Glutamatergic neuron (in vitro differentiated cells): Measurements from ENCODE around the gene FUBP3. TPM values are rescaled to one million over a fixed set of nuclear protein-coding genes. Genes with fewer than 3 reads are reported as not detected.

Experiments used
- DNase-seq: peaks from one replicate; pipeline ENCODE4 v3.0.0; 2022
- H3K27ac Mint-ChIP-seq: one replicate; pipeline ENCODE4 v1.8.0; 2020; ENCODE audit warnings: mild to moderate bottlenecking, mixed read lengths, inconsistent platforms; ENCODE audit not compliant: unreplicated experiment
- H3K27me3 Mint-ChIP-seq: one replicate; pipeline ENCODE4 v1.8.0; 2020; ENCODE audit warnings: mild to moderate bottlenecking, moderate library complexity, mixed read lengths, inconsistent platforms; ENCODE audit not compliant: unreplicated experiment
- H3K36me3 Mint-ChIP-seq: one replicate; pipeline ENCODE4 v1.8.0; 2020; ENCODE audit warnings: mild to moderate bottlenecking, mixed read lengths, inconsistent platforms; ENCODE audit not compliant: unreplicated experiment
- H3K4me1 Mint-ChIP-seq: one replicate; pipeline ENCODE4 v1.8.0; 2020; ENCODE audit warnings: mild to moderate bottlenecking, low read depth, mixed read lengths, inconsistent platforms; ENCODE audit not compliant: unreplicated experiment
- H3K4me3 Mint-ChIP-seq: one replicate; pipeline ENCODE4 v1.8.0; 2020; ENCODE audit warnings: mild to moderate bottlenecking, mixed read lengths, inconsistent platforms; ENCODE audit not compliant: unreplicated experiment
- H3K9me3 Mint-ChIP-seq: one replicate; pipeline ENCODE4 v1.8.0; 2020; ENCODE audit warnings: mild to moderate bottlenecking, moderate library complexity, mixed read lengths, inconsistent platforms; ENCODE audit not compliant: unreplicated experiment
- CTCF ChIP-seq: fragments of 200-600 bp; sonication (generic); IDR thresholded peaks from one replicate; pipeline ENCODE4 v1.5.0; 2021; ENCODE audit not compliant: partially characterized antibody, unreplicated experiment
- total RNA-seq: library from RNA; stranded (reverse); fragmentation: NEBNext Ultra II Directional; extraction: Animal tissue kit (Norgen Biotek cat#: 25700); gene quantifications from one replicate; pipeline ENCODE4 v1.2.1, GENCODE V29; 2021; ENCODE audit not compliant: unreplicated experiment

The FUBP3 gene
- total RNA-seq, 1 donor from 2014 or later, result 76.8 TPM

- Mint-ChIP-seq H3K27me3 (peaks cover 7% of the 10 kb centered on the region), H3K4me3 (peak overlapping the region; percentile 61), H3K36me3 (peaks cover 7% of the 10 kb centered on the region), H3K4me1 (peaks cover 44% of the 10 kb centered on the region), H3K27ac (peak overlapping the region; percentile 95), H3K9me3 (peaks cover 6% of the 10 kb centered on the region)
- DNase-seq, result no peak
- no peak for TF ChIP-seq CTCF
These were observed 29.3 kb downstream of the FUBP3 start for GRCh38 chr9:130608554-130609134.

GRCh38 chr9:130609163-130609562 is 29.8 kb downstream of the FUBP3 start:
- peaks cover 7% of the 10 kb centered on the region for H3K27me3 Mint-ChIP-seq
- H3K36me3 Mint-ChIP-seq, result peaks cover 4% of the 10 kb centered on the region
- no peak for TF ChIP-seq CTCF
- peaks cover 44% of the 10 kb centered on the region for H3K4me1 Mint-ChIP-seq
- H3K9me3 Mint-ChIP-seq, result peaks cover 6% of the 10 kb centered on the region
- no peak for DNase-seq
- peak overlapping the region; percentile 95 for H3K27ac Mint-ChIP-seq
- H3K4me3 Mint-ChIP-seq, result peak overlapping the region; percentile 61

- peaks cover 6% of the 10 kb centered on the region for H3K9me3 Mint-ChIP-seq
- no peak for DNase-seq
- peak overlapping the region; percentile 85 for H3K27ac Mint-ChIP-seq
- H3K4me3 Mint-ChIP-seq, result peak overlapping the region; percentile 73
- H3K36me3 Mint-ChIP-seq, result peaks cover 4% of the 10 kb centered on the region
- peaks cover 7% of the 10 kb centered on the region for H3K27me3 Mint-ChIP-seq
- H3K4me1 Mint-ChIP-seq, result peaks cover 40% of the 10 kb centered on the region
- no peak for TF ChIP-seq CTCF
These were observed 31.7 kb downstream of the FUBP3 start for GRCh38 chr9:130610862-130611707.

- no peak for DNase-seq
- Mint-ChIP-seq H3K27me3 (peaks cover 1% of the 10 kb centered on the region), H3K4me3 (no peak overlapping the region), H3K9me3 (no peaks in the 10 kb centered on the region), H3K36me3 (peaks cover 4% of the 10 kb centered on the region), H3K4me1 (peaks cover 3% of the 10 kb centered on the region), H3K27ac (no peak overlapping the region)
- TF ChIP-seq CTCF, result no peak
These were observed 37.1 kb downstream of the FUBP3 start for GRCh38 chr9:130616451-130616850.

- no peak for DNase-seq
- Mint-ChIP-seq H3K27ac (no peak overlapping the region), H3K4me3 (no peak overlapping the region), H3K9me3 (peaks cover 2% of the 10 kb centered on the region), H3K36me3 (peaks cover 8% of the 10 kb centered on the region), H3K27me3 (peaks cover 1% of the 10 kb centered on the region), H3K4me1 (peaks cover 16% of the 10 kb centered on the region)
- no peak for TF ChIP-seq CTCF
These were observed 44.1 kb downstream of the FUBP3 start for GRCh38 chr9:130623466-130623865.
